Lung (tissue), 12 donors: ENCODE data around the gene ANXA3. TPM values are rescaled to one million over a fixed set of nuclear protein-coding genes. Genes with fewer than 3 reads are reported as not detected.

Experiments used
- ATAC-seq: fragments of 200-7000 bp; cut with Tn5 transposase; one replicate; pipeline ENCODE4 v1.9.1; 2020; ENCODE audit warnings: moderate number of reproducible peaks; ENCODE audit not compliant: insufficient read depth, low FRiP score
- DNase-seq, 3 donors: peaks; one replicate each; pipeline ENCODE4 v3.0.0-alpha.2; 2013 to 2017
- H3K27ac ChIP-seq, 2 donors: one replicate each; pipeline ENCODE4 v1.5.1; 2013; ENCODE audit warnings: mild to moderate bottlenecking in 2 of 2, moderate library complexity in 2 of 2, control low read depth in 1 of 2, inconsistent platforms in 1 of 2, low read depth in 1 of 2, low read length in 1 of 2
- H3K27me3 ChIP-seq, 3 donors: one replicate each; pipeline ENCODE4 v1.5.1; 2013; ENCODE audit warnings: low read length in 2 of 3; ENCODE audit not compliant: control insufficient read depth in 3 of 3, insufficient read depth in 3 of 3
- H3K36me3 ChIP-seq, 4 donors: one replicate each; pipeline ENCODE4 v1.5.1; 2013; ENCODE audit warnings: low read length in 4 of 4, mild to moderate bottlenecking in 1 of 4, moderate library complexity in 1 of 4; ENCODE audit not compliant: control insufficient read depth in 4 of 4, insufficient read depth in 4 of 4
- H3K4me1 ChIP-seq, 5 donors: one replicate each; pipeline ENCODE4 v1.5.1; 2013; ENCODE audit warnings: low read length in 5 of 5, mild to moderate bottlenecking in 2 of 5, moderate library complexity in 1 of 5; ENCODE audit not compliant: control insufficient read depth in 5 of 5, insufficient read depth in 5 of 5
- H3K4me3 ChIP-seq: one replicate; pipeline ENCODE4 v1.5.1; 2013; ENCODE audit warnings: mild to moderate bottlenecking, control low read depth, moderate library complexity
- H3K9ac ChIP-seq, 2 donors: one replicate each; pipeline ENCODE4 v1.5.1; 2013; ENCODE audit warnings: low read length in 2 of 2, control low read depth in 1 of 2; ENCODE audit not compliant: insufficient read depth in 1 of 2
- H3K9me3 ChIP-seq, 4 donors: one replicate each; pipeline ENCODE4 v1.5.1; 2013; ENCODE audit warnings: low read length in 3 of 4, mild to moderate bottlenecking in 1 of 4, moderate library complexity in 1 of 4; ENCODE audit not compliant: control insufficient read depth in 4 of 4, insufficient read depth in 3 of 4
- CTCF ChIP-seq: IDR thresholded peaks from 2 replicates; pipeline ENCODE4 v1.5.1; 2012; ENCODE audit warnings: mild to moderate bottlenecking; ENCODE audit errors: control extremely low read depth, extremely low read depth
- WGBS, 2 donors: extraction: QIAGEN DNeasy Blood & Tissue Kit; methylation state at CpG; one replicate each; pipeline ENCODE4 v1.1.7; 2013; 5-methylcytosine and 5-hydroxymethylcytosine counted together
- polyA plus RNA-seq, 2 donors: library from polyadenylated mRNA; stranded (reverse); fragments of 200-250 nt; gene quantifications; one replicate each; pipeline ENCODE4 v1.2.1, GENCODE V29; 2013
- total RNA-seq, 2 donors: library from RNA; depleted of rRNA in 1 of 2; stranded (reverse); fragments of >200 nt in 1 of 2; gene quantifications; one replicate each; pipeline ENCODE4 v1.2.1, GENCODE V29; 2014 to 2021
- donor health status: control.
- donor health status: control.
- donor health status: Bipolar disorder and iron deficiency.
- donor health status: healthy.
- donor health status: DM: yes; HTN: yes; CAD: no.

Gene ANXA3
- total and polyA plus RNA-seq, 4 donors: 84.1 to 244 (median 156) TPM

DNA sequence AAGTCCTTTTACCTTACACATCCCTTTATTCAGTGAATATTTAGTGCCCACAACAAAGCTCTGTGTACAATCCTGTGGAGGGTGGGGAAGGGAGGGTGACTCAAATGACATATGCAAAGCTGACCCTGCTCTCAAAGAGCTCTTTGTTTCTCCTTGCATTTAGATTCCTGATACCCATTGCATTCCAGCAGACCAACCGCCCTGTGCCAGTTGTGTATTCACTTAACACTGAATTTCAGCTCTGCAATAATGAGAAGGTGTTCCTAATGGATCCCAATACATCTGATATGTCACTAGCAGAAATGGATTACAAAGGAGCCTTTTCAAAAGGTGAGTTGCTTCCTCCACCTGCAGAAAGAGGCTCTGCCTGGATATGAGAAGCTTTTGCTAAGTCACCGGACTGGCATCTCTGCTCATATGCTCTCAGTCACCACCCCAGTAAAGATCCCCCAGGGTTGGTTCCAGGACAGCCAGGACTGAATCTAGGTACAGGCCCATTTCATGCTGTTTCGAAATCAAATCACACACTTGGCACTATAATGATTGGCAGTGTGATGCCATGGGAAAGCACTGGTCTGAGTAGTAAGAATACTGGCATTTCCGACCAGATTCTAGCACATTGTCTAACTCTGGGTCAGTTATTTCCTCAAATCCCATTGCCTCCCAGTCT lies 17.1 kb upstream of the ANXA3 start:
- 93 to 98% methylated on average over 4 of the region's 4 CpGs for WGBS, 2 donors
- peaks cover 0 to 2% (median 0%) of the 10 kb centered on the region in 5 donors for H3K4me1 ChIP-seq
- no peak overlapping the region for H3K4me3 ChIP-seq
- no peak for TF ChIP-seq CTCF
- H3K9ac ChIP-seq: no peak overlapping the region
- H3K9me3 ChIP-seq: no peaks in the 10 kb centered on the region
- H3K27ac ChIP-seq: no peak overlapping the region
- H3K36me3 ChIP-seq: peaks cover 0 to 14% (median 4%) of the 10 kb centered on the region in 4 donors
- no peak for DNase-seq
- H3K27me3 ChIP-seq: no peaks in the 10 kb centered on the region
- no peak for ATAC-seq

DNA sequence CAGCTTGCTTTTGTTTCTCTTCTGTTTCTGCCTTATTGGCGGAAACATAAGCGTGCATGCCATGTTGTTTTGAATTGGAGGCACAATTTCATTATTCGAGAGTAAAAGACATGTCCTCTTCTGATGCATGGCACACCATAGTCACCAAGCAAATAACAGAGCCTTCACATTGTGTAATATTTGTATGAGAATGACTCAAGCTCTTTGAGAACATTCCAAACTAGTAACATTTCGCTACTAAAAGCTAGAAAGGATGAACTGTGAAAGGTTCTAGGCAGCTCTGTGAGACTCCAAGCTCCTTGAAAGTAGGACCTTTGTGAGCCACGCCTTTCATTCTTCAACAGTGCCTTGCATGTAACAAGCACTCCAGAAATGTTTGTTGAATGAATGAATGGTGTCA lies 9.2 kb upstream of the ANXA3 start:
- WGBS, 2 donors: 73 to 84% methylated on average over 5 of the region's 5 CpGs
- H3K36me3 ChIP-seq: no peaks in the 10 kb centered on the region
- no peak overlapping the region for H3K27ac ChIP-seq
- TF ChIP-seq CTCF: no peak
- no peak overlapping the region for H3K9ac ChIP-seq
- no peak overlapping the region for H3K4me3 ChIP-seq
- DNase-seq: no peak
- no peaks in the 10 kb centered on the region for H3K27me3 ChIP-seq
- peak; percentile 29 for ATAC-seq
- peaks cover 2 to 29% (median 9%) of the 10 kb centered on the region in 5 donors for H3K4me1 ChIP-seq
- no peaks in the 10 kb centered on the region for H3K9me3 ChIP-seq

- DNase-seq: no peak
- ATAC-seq: no peak
Measured at GRCh38 chr4:78543424-78544125, 8.0 kb upstream of the ANXA3 start.

More at GRCh38 chr4:78543424-78544125, 8.0 kb upstream of the ANXA3 start:
- peak overlapping the region in 1 of 2 donors; percentile 26 for H3K27ac ChIP-seq
- 90 to 100% methylated on average over 2 of the region's 2 CpGs for WGBS, 2 donors
- no peaks in the 10 kb centered on the region for H3K27me3 ChIP-seq
- no peaks in the 10 kb centered on the region for H3K36me3 ChIP-seq
- peaks cover 2 to 29% (median 9%) of the 10 kb centered on the region in 5 donors for H3K4me1 ChIP-seq
- no peaks in the 10 kb centered on the region for H3K9me3 ChIP-seq
- no peak overlapping the region for H3K4me3 ChIP-seq
- no peak overlapping the region for H3K9ac ChIP-seq
- TF ChIP-seq CTCF: no peak
